HG03045 (cell line): ENCODE results near the gene POLR1G.
A peak's percentile ranks its signal among the peaks of the same experiment; 100 is the strongest.

Experiments
- ATAC-seq: cut with Tn5 transposase; IDR thresholded peaks from one replicate; pipeline ENCODE4 v1.9.1; 2021; ENCODE audit warnings: mild to moderate bottlenecking, moderate library complexity; ENCODE audit not compliant: unreplicated experiment

The POLR1G gene, protein sequence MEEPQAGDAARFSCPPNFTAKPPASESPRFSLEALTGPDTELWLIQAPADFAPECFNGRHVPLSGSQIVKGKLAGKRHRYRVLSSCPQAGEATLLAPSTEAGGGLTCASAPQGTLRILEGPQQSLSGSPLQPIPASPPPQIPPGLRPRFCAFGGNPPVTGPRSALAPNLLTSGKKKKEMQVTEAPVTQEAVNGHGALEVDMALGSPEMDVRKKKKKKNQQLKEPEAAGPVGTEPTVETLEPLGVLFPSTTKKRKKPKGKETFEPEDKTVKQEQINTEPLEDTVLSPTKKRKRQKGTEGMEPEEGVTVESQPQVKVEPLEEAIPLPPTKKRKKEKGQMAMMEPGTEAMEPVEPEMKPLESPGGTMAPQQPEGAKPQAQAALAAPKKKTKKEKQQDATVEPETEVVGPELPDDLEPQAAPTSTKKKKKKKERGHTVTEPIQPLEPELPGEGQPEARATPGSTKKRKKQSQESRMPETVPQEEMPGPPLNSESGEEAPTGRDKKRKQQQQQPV

DNA sequence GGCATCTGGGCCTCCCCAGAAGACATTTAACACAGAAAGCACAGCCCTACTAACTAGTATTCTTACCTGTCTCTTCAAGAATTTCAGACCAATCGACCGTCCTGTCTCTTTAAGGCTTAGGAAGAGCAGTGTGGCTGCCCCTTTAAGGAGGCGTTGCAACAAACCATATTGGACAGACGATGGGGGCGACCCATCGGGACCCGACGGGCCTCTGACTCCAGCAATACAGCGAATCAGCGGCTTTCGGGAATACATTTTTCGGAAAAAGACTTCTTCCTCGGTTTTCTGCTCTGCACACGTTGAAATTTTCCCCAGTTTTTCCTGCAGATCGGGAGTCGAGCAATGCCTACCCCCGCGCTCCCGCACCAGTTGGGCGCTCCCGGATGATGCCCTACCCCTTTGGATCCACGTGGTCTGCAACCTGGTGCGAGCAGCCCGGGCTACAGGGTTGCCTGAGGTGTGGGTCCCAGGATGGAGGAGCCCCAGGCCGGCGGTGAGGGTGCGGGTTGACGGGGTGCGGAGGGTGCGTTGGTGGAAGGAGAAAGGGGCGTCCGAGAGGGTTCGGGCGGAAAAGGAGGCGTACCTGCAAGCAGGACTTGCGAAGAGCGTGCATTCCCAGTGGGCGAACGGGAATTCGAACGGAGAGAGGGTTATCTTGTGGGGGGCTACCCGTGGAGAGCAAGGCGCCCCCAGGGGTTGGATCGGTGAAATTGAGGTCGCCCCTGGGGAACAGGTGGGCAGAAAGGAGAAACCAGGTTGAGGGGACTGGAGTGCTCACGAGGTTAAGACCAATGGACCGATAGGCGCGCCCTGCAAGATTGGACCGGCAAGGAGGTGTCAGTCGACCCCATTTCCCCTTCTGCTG lies at the start of gene POLR1G:
Gene POLR1G, plus strand, starts transcription at position 419 of the 865 bp plus-strand sequence. Its CDS starts 53 bp downstream, at position 472.
- peak; percentile 74 for ATAC-seq

DNA sequence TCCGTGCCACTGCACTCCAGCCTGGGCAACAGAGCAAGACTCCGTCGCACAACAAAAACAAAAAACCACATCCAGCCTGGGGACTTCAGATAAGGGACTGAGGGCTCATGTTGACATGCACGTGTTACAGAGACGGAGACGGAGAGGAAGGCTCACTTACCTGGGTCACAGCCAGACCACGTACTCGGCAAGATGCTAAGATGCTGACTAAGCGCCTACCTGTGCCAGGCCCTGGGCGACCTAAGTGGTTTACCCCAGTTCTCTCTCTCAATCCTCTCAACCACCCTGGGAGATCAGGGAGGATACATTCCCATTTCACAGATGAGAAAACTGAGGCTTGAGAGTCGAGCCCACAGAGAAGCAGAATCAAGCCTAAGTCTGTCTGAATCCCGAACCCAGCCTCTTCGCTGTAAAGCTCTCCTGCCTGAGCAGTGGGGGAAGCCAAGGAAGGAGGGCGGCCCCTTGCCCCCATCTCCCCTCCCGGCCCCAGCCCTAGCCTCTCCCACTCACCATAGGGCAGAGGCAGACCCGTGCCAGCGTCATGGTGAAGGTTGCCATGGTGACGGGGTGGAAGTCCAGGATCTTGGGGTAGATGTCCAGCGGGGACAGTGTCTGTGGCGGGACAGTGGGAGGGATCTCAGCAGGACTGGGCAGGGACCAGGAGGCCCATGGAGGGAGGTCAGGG lies 49.5 kb upstream of the POLR1G start:
- no peak for ATAC-seq

DNA sequence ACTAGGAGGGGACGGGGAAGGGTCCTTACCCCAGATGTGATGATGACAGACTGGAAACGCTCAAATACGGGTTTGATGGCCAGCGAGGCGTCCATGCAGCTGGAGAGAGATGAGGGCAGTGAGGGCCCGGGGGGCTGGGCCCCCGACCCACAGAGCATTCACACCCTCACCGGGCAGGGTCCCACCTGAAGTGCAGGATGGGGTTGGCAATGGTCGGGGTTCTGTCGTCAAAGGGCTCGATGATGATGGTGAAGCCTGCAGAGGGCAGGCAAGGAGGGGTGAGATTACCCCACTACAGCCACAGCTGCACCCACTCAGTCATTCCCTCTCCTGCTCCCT lies 49.0 kb upstream of the POLR1G start:
- no peak for ATAC-seq

DNA sequence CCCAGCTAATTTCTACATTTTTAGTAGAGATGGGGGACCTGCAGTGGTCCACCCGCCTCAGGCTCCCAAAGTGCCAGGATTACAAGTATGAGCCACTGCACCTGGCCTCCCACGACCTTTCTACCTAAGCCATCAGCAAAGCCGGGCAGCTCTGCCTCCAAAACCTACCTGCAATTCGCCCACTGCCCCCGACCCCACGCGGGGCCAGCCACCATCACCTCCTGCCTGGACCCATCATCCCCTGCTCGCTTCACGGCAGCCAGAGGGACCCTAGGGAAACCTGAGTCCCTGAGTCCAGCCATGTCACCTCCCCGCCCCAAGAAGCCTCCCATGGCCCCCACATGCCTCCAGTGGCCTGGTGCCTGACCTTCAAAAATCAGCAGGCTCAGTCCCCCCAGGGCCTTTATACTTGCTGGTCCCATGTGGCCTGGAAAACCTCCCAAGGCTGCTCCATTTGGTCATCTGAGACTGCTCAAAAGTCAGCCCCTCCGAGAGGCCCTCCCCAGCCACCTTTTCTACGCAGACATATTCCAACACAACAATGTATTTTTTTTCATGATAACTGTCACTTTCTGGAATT lies 48.1 kb upstream of the POLR1G start:
- no peak for ATAC-seq

DNA sequence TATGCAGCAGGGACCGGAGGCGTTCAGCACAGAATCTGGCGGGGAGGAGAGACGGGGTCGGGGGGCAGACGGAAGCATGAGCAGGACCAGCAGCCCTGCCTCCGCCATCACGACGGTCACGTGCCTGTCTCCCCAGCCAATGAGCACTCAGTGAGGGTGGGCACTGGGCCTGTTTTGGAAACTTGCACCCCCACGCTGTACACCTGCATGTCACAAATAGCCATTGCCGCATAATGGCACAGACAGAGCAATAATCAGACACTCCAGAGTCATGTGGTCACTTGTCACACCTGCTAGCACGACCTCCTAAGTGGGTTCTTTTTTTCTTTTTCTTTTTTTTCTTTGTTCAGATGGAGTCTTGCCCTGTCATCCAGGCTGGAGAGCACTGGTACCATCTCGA lies 44.8 kb upstream of the POLR1G start:
- no peak for ATAC-seq

DNA sequence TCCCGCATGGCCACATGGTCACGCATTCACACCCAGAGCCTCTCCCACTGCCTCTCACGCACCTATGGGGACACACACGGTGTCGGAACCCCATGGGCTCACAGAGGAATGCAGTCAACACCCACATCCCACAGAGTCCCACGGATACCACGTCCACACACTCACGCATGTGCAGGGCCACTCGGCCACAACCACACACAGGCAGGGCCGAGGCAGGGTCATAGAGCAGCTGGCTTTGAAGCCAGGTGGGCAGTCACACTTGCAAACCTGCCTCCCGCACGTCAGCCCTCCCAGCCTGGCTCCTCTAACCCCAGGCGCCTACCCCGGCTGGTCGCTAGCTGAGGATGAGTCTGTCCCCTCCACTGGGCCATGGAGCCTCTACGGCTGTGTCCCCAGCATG lies 44.2 kb upstream of the POLR1G start:
- no peak for ATAC-seq

DNA sequence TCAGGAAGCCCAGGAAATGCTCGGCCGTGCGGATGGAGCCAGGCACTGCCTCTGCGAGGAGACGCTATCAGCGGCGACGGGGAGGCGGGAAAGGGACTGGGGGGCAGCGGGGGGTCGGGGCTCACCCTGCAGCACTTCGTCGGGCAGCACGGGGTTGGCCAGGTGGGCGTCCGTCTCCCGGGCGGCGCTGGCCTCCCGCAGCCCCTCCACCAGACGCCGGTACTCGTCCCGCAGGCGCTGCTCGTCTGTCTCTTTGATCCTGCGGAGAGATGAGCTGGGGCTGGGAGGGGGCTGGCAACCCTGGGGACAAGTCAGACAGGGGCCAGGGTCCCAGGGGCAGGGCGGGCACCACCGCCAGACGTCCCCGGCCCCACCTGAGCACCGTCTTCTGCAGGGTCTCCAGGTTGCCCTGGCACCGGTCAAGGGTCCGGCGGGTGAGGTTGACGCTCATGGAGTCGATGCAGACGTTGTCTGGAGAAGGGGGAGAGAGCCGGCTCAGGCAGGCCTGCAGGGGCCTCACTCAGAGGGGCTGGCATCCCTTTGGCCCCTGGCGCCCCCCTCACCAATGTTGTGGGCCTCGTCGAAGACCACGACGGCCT lies 42.5 kb upstream of the POLR1G start:
- ATAC-seq: no peak

DNA sequence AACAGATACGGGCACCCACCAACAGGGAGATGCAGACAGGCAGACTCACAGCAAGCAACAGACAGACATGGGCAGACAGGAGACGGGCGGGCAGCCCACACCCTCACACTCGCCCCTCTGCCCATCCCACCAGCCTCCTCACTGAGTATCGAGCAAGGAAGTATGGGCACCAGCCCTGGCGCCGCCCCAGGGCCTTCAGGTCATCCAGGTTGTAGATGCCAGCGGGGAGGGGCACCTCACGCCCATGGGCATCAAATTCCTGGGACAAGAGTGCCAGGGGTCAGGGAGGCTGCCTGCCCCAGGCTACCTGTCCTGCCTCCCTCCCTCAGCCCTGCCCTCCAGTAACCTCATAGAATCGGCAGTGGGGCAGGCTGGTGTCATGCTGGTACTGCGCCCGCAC lies 41.7 kb upstream of the POLR1G start:
- ATAC-seq: no peak

DNA sequence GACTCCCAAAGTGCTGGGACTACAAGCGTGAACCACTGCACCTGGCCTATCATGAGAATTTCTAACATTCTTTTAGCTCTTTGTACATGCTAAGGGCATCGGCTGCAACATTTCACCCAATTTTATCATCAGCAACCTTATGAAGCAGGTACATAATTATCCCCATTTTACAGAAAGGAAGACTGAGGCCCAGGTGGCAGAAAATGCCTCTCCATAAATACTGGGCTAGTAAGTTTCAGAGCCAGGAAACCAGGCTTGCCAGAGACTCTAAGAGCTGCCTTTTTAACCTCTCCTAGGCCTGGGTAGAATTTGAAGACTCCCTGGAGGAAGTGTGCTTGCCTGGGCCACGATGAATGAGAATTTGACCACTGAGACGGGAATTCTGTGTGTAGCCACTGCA lies 38.3 kb upstream of the POLR1G start:
- no peak for ATAC-seq

DNA sequence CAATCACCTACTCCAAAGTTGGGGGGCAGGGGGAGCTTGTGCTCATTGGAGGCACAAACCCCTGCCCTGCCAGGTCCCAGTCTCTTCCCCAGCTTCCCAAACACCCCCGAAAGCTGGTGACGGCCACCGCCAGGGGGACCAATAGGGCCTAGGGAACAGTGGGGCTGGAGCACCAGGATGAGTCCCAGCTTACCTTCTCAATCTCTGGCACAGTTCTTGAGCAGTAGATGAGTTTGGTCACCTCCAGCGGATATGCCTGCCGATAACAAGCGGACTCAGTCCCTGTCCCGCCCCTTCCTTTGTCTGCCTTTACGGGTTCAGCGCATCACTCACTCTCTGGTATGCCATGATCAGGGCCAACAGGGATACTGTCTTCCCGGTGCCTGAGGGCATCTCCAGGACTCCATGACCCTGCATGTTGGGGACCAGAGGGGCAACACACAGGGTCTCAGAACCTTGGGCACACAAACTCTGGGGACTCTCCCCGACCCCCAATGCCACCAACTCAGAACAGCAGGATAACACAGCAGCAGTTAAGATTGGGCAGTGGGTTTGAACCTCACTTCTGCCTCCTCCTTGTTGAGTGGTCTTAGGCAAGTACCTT lies 37.6 kb upstream of the POLR1G start:
- ATAC-seq: no peak

DNA sequence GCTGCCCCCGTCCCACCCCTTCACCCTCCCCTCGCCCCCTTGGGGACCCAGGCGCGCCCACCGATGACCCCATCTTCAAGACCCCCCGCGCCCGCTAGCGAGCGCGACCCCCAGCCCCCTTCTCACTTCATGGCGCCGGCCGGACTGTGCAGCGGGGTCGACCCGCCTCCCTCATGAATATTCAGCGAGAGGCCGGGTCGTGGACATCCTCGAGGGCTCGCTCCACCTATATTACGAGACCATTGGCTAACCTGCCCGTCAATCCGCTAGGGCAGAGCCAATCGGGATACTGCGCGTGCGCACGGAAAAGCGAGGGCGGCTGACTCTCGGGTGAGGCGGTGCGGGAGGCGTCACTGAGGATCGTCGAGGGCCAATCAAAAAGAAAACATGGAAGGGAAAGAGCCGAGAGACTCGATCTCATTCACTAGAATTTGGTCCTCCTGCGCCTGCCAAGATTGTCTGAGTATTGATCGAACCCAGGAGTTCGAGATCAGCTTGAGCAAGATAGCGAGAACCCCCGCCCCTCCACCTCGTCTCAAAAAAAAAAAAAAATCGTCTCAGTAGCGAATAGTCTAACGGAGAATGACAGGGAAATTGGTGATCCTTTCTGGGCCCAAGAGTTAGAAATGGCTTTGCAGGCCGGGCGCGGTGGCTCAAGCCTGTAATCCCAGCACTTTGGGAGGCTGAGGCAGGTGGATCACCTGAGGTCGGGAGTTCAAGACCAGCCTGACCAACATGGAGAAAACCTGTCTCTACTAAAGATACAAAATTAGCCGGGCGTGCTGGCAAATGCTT lies 35.8 kb upstream of the POLR1G start, which contains the start of gene ERCC2:
Gene ERCC2, minus strand, starts transcription at position 164 of the 795 bp plus-strand sequence. Its CDS starts 33 bp downstream, at position 131.
- peak; percentile 92 for ATAC-seq

DNA sequence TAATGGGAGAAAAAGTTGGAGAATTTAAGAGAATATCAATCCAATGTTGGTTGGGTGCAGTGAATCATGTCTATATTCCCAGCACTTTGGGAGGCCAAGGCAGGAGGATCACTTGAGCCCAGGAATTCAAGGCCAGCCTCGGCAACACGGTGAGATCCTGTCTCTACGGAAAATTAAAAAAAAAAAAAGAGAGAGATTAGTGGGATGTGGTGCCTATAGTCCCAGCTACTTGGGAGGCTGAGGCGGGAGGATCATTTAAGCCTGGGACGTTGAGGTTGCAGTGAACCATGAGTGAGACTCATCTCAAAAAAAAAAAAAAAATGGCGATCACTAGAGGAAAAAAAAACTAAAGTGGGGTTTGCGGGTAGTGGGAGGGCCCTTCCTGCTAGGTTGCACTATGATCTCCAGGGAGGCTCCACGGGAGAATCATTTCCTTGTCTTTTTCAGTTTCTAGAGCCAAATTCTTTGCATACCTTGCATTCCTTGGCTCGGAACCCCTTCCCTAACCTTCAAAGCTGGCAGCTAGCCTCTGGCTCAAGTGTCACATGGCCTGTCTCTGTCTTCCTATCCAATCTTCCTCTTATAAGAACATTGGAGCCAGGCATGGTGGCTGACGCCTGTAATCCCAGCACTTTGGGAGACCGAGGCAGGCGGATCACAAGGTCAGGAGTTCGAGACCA lies 30.3 kb upstream of the POLR1G start:
- no peak for ATAC-seq

DNA sequence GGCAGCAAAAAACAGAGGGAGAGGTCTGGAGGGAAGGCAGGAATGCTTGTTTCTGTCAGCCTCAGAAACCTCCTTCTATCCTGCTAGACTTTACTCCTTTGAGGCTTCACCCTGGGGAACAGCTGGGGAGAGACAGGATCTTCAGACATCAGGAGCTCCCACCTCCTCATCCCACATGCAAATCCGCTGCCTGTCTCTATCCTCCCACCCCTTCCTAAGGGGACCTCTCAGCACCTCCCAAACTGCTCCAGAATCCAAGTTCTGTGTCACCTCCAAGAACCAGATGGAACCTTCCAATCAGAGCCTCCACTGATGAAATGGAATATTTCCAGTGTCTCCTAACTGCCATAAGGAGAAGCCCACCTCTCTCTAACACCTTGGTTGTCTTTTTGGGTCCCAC lies 26.3 kb upstream of the POLR1G start:
- no peak for ATAC-seq

DNA sequence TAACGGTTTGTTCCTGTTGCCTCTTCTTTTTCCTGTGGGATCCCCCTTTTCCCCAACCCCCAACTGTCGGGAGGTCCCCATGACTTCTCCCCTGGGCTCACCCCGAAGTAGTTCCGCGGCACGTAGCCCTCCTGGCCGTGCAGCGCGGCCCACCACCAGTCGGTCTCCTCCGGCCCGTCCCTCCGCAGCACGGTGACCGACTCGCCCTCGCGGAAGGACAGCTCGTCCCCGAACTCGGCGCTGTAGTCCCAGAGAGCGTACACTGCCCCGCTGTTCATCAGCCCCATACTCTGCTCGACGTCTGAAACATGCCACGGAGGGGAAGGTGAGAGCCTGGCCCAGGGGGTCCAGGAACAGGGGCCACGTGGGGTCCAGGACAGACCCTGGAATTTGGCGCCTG lies 24.0 kb upstream of the POLR1G start:
- ATAC-seq: no peak

DNA sequence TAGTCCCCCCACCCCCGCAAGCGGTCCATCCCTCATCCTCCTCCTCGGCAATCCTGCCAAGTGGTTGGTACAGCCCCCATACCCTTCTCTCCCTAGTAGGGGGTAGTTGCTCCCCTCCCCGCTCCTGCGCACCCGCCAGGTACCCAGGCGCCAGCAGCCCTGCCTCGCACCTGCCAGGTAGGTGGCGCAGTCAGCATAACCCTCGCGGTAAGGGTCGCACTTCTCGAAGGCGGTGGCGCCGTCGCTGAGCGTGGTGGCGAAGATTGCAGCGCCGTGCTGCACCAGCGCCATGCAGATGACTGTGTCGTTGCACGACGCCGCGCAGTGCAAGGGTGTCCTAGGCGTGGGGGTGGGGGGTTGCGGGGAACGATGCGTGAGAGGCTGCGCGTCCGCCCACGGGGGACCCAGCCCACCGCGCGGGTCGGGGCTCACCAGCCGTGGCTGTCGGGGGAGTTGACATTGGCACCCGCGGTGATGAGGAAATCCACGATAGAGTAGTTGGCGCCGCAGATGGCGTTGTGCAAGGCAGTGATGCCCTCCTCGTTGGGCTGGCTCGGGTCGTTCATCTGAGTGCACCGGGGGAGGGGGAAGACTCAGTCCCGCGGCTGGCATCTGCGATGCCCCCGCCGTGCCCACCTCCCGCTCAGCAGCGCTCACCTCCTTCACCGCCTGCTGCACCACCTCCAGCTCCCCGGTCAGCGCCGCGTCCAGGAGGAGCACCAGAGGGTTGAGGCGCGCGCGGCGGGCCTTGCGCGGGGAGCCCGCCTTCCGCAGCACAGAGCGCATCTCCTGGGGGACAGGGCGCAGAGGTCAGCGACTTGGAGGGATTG lies 20.8 kb upstream of the POLR1G start:
- no peak for ATAC-seq

DNA sequence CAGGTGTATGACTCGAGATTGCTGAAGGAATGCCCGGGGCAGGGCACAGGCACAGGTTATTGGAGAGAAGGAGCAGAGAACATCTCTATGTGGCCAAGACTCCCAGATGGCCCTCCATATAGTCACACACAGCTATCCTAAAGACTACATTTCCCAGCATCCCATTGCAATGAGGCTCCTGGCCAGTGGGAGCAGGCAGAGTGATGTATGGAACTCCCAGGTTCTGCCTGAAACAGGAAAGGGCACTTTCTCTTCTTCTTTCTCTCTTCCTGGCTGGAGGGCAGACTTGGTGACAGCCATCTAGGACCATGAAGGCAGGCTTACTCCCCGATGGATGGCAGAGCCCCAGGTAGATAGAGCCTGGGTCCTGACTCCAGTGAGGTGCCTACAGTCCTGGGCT lies 15.1 kb upstream of the POLR1G start:
- no peak for ATAC-seq

DNA sequence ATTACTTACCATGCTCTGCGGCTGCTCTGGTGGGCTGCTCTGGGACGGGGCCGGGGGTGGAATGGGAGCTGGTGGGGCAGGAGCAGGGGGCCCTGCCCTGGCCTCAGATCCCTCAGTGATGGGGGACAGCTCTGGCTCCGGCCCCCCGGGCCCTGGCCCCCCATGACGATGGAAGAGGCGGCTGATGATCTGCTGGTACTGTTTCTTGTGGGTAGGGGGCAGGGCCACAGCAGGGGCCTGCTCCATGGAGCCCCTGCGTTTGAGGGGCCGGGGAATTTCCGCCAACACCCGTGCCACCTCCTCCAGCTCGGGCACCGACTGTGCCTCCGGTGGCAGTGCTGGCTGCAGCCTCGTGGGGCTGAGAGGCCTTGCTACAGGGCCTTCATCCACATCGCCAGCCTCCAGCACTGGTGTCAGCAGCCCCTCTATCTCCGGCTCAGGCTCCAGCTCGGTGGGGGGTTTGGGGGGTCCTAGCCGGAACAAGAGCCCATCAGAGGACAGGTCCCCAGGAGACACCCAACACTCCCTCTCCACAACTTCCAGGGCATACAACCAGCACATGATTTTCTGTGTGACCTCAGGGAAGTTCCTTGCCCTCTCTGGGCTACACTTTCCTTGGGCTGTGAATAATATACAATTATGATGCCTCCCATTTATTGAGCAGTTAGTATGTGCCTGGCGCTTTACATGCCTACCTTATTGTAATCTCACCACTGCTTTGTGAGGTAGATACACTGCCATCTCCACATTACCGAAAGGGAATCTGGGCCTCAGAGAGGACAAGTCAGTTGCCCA lies 14.4 kb upstream of the POLR1G start:
- no peak for ATAC-seq
